HepG2 (cell line): ENCODE results near the gene APOBEC3B.

Experiments used
- BRF2 ChIP-seq: sonication (generic); formaldehyde crosslinking; IDR thresholded peaks from 2 replicates; pipeline ENCODE4 v1.8.1; 2022; ENCODE audit warnings: mild to moderate bottlenecking, missing genetic modification reagents
- ETS1 ChIP-seq: sonication (generic); formaldehyde crosslinking; IDR thresholded peaks from 2 replicates; pipeline ENCODE4 v1.4.0; 2020; ENCODE audit warnings: missing genetic modification reagents
- PBX2 ChIP-seq: IDR thresholded peaks from 2 replicates; pipeline ENCODE4 v1.6.1; 2016; ENCODE audit warnings: control low read depth
- ZNF580 ChIP-seq: IDR thresholded peaks from 2 replicates; pipeline ENCODE4 v1.6.1; 2016; ENCODE audit warnings: low read depth, borderline replicate concordance

- no peak for TF ChIP-seq ZNF580 (CRISPR knock-in tag)
- no peak for TF ChIP-seq PBX2 (CRISPR knock-in tag)
- no peak for TF ChIP-seq ETS1
- no peak for TF ChIP-seq BRF2
These were observed 18.3 kb upstream of the APOBEC3B start for GRCh38 chr22:38963872-38964271.
